HG02798 (cell line): ENCODE results near the gene TMTC4.

Experiments used
- ATAC-seq: cut with Tn5 transposase; IDR thresholded peaks from one replicate; pipeline ENCODE4 v1.9.1; 2021; ENCODE audit warnings: mild to moderate bottlenecking; ENCODE audit not compliant: unreplicated experiment, poor library complexity

TMTC4 gene

GRCh38 chr13:100667894-100668293 is 6.7 kb downstream of the TMTC4 start:
- no peak for ATAC-seq

DNA sequence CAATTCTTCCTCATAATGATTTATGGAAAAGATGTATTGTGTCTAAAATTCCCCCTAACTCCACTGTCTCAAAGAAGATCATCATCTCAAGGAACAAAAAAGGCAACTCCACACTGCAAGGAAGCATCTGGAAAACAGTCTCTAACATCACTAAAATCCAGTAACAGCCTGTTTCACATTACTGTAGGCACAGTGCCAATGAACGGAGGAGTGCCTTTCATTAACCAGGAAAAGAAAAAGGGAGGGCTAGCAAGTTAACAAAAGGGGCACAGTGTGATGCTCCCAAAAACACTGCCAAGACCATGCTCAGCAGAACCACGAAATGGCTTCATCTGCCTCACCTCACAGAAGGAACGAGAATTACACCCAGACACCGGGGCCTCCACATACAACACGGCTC is 8.5 kb downstream of the TMTC4 start:
- ATAC-seq = no peak

DNA sequence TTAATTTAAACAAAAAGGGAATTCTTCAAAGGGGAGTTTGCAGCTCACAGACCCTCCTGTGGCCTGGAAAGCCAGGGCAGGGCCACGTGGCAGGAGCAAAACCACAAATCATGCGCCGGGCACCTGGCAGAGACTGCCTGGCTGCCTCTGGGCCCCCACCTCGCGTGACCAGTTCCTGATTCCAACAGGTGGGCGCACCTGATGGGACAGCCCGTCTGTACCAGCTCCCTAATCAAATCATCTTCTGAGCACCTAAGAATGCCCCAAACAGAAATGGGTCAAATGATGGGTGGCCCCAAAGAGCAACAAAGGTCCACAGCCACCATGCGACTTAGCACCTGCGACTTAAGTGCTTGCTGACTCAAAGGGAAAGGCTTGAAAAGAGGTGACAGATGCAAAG is 9.2 kb downstream of the TMTC4 start:
- no peak for ATAC-seq

GRCh38 chr13:100664171-100664900 is 10.3 kb downstream of the TMTC4 start:
- no peak for ATAC-seq

- no peak for ATAC-seq
Measured at GRCh38 chr13:100662468-100663211, 12.0 kb downstream of the TMTC4 start.

- no peak for ATAC-seq
Measured at GRCh38 chr13:100660761-100661160, 13.8 kb downstream of the TMTC4 start.

DNA sequence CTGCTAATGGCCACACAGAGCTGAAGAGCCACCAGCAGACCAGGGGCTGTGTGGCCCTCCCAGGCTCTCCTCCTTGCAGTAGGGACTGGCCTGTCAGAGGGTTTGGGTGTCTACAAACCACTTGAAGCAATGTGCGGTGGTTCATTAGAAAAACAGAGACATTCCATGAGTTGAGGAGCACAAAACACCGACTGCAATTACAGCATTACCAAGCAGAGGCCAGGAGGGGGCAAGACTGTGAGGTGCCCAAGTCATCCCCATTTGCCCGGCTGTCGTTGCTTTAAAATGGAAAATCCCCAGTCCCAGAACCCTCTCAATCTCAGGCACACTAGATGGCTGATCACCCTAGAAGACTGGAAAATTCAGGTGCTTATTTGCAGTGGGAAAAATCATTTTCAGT is 15.0 kb downstream of the TMTC4 start:
- ATAC-seq = no peak

DNA sequence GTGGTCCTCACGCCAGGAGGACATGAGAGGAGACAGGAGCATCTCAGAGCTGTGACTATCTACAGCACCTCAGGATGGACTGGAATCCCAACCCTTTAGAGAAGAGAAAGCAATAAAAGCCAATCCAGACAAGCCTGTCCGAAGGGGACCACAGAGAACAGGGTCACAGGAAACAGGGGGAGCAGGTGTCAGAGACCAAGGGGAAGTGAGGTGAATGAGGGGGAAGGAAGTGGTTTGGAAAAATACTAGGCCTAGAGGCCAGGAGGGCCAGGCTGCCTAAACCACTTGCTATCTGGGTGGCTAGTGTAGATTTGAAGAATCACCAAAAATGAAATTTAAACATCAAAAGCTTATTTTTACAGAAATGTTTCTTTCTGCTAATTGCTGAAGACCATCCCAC is 16.2 kb downstream of the TMTC4 start:
- no peak for ATAC-seq

GRCh38 chr13:100657881-100658315 is 16.7 kb downstream of the TMTC4 start:
- no peak for ATAC-seq

- ATAC-seq = no peak
Measured at GRCh38 chr13:100652510-100652909, 22.1 kb downstream of the TMTC4 start.

- no peak for ATAC-seq
Measured at GRCh38 chr13:100650326-100650725, 24.3 kb downstream of the TMTC4 start.

DNA sequence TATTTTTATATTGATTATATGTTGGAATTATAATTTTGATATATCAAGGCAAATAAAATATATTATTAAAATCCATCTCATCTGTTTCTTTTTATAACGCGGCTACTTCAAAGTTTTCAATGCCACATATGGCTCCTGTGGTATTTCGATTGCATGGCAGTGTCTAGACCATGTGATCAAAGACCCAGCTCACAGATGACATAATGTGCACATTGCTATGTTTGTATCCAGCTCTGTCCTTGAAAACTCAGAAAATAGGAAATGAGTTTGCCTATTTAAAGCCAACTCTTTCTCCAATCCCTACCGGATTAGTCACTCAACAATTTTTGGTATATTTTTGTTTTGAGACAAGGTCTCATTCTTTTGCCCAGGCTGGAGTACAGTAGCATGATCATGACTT is 26.2 kb downstream of the TMTC4 start:
- ATAC-seq = no peak

DNA sequence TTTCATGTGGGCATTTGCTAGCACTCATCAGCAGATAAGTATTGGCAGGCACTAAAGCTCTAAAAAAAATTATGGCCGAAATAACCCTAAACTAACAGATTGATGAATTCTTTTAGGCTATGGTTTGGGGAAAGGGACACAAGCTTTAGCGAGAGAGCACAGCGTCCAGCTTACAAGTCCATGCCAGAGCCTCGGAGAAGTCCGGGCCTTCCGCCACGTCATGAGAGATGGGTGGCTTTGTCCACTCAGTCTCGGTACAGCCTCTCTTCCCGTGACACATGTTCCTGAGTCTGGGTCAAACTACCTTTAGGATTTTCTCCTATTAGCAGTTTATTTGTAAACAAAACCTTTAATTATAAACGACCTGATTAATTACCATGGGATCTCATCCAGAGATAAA is 27.7 kb downstream of the TMTC4 start:
- no peak for ATAC-seq

GRCh38 chr13:100646030-100646673 is 28.4 kb downstream of the TMTC4 start:
- ATAC-seq = no peak

GRCh38 chr13:100645382-100645781 is 29.2 kb downstream of the TMTC4 start:
- ATAC-seq = no peak

GRCh38 chr13:100644371-100644770 is 30.2 kb downstream of the TMTC4 start:
- ATAC-seq = no peak

DNA sequence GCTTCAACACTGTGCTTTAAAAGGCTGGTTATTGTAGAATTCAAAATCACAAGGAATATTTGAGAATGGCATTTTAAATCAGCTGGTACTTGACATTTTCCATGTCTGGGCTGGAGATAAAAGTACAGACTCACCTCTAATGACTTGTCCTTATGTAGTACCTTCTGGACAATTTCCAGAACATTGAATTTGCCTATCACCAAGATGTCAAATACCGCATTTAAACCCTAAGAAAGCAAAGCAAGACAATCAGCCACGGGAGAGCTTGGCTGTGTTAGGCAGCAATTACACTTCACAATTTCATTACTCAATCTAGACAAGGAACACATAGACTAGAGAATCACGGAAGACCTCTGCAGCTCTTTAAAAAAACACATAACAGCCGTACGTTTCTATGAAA is 36.8 kb downstream of the TMTC4 start:
- ATAC-seq = no peak

- ATAC-seq = no peak
Measured at GRCh38 chr13:100637380-100637779, 37.2 kb downstream of the TMTC4 start.

GRCh38 chr13:100636441-100636840 is 38.2 kb downstream of the TMTC4 start:
- no peak for ATAC-seq

DNA sequence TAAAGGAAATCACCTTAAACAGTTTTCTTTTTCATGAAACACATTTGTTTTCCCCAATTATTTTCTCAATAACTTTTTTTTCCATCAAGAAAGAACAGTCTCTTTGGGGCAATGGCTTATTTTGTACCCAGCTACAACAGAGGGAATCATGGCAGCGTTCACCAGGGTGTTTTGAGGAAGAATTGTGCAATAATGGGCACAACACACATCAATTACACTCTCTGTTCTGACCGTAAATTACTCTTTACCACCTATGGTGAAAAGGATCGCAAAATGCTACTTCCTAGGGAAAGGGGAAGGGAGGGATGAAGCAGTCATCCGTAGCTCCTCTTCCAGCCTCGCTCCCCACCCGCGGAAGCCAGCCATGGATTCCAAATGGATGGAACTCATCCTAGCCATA is 38.6 kb downstream of the TMTC4 start:
- ATAC-seq = no peak

DNA sequence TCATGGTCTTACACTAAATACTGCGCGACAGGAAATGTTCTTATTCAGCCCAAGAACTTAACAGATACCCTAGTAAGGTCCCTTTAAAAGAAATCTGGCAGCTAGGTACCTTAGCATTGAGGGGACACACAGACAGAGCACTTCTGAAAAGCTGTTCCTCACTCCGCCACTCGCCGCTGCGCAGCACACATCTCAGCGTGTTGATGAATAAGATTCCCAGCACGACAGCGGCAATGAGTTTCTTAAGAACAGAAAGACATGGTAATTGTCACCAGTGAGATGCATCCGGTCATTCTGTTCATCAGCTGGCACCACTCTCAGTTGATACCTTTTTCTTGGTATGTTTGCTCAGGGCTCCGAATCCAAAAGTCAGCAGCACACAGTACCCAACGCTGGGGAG is 39.9 kb downstream of the TMTC4 start:
- ATAC-seq = no peak
